ENCODE data around the gene ATP13A4. TPM values are rescaled to one million over a fixed set of nuclear protein-coding genes. Genes with fewer than 3 reads are reported as not detected.

ATP13A4 gene
- total RNA-seq, 1 donor from 2014 or later = 0.27 TPM

DNA sequence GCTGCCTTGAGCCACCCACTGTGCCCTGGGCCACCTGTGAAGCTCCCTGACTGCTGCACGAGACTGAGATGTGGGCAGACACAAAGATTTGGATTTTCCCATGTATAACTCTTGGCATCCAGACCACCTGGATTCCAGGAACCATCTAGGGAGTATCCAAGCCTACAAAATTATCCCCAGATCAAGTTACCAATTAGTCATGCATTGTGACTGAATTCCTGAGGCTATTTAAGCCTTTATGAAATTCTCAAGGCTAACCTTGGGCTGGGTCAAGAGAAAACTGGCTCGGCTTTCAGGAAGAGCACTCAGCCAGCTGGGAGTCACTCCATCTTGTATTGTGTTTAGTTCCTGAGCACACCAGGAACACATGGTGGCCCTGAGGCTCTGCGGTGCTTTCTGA lies 162.8 kb downstream of the ATP13A4 start:
- Mint-ChIP-seq H3K27me3 (ENCODE audit: unreplicated experiment) (no peaks in the 10 kb centered on the region), H3K36me3 (ENCODE audit: unreplicated experiment) (no peaks in the 10 kb centered on the region), H3K4me1 (ENCODE audit: unreplicated experiment) (no peaks in the 10 kb centered on the region), H3K9me3 (ENCODE audit: unreplicated experiment) (peaks cover 7% of the 10 kb centered on the region), H3K4me3 (ENCODE audit: unreplicated experiment) (no peak overlapping the region), H3K27ac (ENCODE audit: unreplicated experiment) (no peak overlapping the region)
- no peak for DNase-seq (ENCODE audit: extremely low spot score, unreplicated experiment)
- TF ChIP-seq, protein P1, sequence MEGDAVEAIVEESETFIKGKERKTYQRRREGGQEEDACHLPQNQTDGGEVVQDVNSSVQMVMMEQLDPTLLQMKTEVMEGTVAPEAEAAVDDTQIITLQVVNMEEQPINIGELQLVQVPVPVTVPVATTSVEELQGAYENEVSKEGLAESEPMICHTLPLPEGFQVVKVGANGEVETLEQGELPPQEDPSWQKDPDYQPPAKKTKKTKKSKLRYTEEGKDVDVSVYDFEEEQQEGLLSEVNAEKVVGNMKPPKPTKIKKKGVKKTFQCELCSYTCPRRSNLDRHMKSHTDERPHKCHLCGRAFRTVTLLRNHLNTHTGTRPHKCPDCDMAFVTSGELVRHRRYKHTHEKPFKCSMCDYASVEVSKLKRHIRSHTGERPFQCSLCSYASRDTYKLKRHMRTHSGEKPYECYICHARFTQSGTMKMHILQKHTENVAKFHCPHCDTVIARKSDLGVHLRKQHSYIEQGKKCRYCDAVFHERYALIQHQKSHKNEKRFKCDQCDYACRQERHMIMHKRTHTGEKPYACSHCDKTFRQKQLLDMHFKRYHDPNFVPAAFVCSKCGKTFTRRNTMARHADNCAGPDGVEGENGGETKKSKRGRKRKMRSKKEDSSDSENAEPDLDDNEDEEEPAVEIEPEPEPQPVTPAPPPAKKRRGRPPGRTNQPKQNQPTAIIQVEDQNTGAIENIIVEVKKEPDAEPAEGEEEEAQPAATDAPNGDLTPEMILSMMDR (IDR thresholded peaks at IDR 0.05) = no peak

DNA sequence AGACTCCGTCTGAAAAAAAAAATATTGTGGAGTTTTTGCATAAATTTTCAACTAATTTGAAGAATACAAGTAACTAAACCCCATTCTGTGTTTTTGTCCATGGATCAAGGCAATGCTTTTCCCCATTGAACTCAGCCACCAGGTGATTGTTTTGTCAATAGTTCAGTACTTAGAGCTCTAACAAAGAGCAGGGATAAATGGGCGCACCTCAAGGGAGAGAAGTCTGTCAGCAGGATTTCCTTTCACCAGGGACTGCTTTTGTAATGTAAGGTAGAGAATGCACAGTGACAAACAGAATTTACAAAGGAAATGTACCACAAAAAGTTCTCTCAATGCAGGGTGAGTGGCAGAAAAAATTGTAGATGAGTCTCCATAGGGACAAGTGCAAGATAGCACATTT lies 165.4 kb downstream of the ATP13A4 start:
- H3K27me3 Mint-ChIP-seq (ENCODE audit: unreplicated experiment) = no peaks in the 10 kb centered on the region
- no peak overlapping the region for H3K4me3 Mint-ChIP-seq (ENCODE audit: unreplicated experiment)
- H3K4me1 Mint-ChIP-seq (ENCODE audit: unreplicated experiment) = no peaks in the 10 kb centered on the region
- no peak overlapping the region for H3K27ac Mint-ChIP-seq (ENCODE audit: unreplicated experiment)
- no peaks in the 10 kb centered on the region for H3K36me3 Mint-ChIP-seq (ENCODE audit: unreplicated experiment)
- TF ChIP-seq, protein P1 (IDR thresholded peaks at IDR 0.05) = no peak
- H3K9me3 Mint-ChIP-seq (ENCODE audit: unreplicated experiment) = peaks cover 7% of the 10 kb centered on the region
- DNase-seq (ENCODE audit: extremely low spot score, unreplicated experiment) = no peak

DNA sequence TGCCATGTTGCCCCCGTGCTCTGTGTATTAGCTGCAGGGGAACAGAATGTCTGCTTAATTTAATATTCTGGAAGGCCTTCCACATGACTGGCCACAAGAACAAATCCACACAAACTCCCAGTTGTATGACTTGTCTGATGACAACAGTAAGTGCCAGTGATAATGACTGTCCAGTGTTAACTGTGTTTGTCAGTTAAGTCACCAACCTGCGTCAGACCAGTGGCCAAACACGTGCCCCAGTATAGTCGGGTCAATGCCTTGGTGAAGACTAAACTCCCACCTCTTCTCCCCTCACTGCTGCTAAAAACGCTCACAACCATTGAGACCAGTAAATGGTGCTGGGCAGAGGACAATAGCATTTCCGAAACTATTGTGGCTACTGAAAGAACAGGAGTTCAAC lies 166.3 kb downstream of the ATP13A4 start:
- no peak overlapping the region for H3K4me3 Mint-ChIP-seq (ENCODE audit: unreplicated experiment)
- H3K4me1 Mint-ChIP-seq (ENCODE audit: unreplicated experiment) = no peaks in the 10 kb centered on the region
- DNase-seq (ENCODE audit: extremely low spot score, unreplicated experiment) = peak; percentile 54

GRCh38 chr3:193387596-193387995 lies 167.1 kb downstream of the ATP13A4 start:
- no peaks in the 10 kb centered on the region for H3K36me3 Mint-ChIP-seq (ENCODE audit: unreplicated experiment)

More for the DNA sequence above, 166.3 kb downstream of the ATP13A4 start:
- Mint-ChIP-seq H3K27ac (ENCODE audit: unreplicated experiment) (no peak overlapping the region), H3K9me3 (ENCODE audit: unreplicated experiment) (peaks cover 5% of the 10 kb centered on the region), H3K36me3 (ENCODE audit: unreplicated experiment) (no peaks in the 10 kb centered on the region), H3K27me3 (ENCODE audit: unreplicated experiment) (no peaks in the 10 kb centered on the region)
- TF ChIP-seq, protein P1 (IDR thresholded peaks at IDR 0.05) = no peak

GRCh38 chr3:193378706-193379105 lies 176.0 kb downstream of the ATP13A4 start, which contains the start of gene ATP13A5:
Gene ATP13A5, minus strand, starts transcription at chr3:193378753. Its CDS starts 28 bp downstream, at chr3:193378725.
- Mint-ChIP-seq H3K4me1 (ENCODE audit: unreplicated experiment) (no peaks in the 10 kb centered on the region), H3K9me3 (ENCODE audit: unreplicated experiment) (no peaks in the 10 kb centered on the region), H3K27ac (ENCODE audit: unreplicated experiment) (no peak within 1 kb of the TSS), H3K27me3 (ENCODE audit: unreplicated experiment) (peaks cover 2% of the 10 kb centered on the region), H3K36me3 (ENCODE audit: unreplicated experiment) (no peaks in the 10 kb centered on the region), H3K4me3 (ENCODE audit: unreplicated experiment) (no peak within 1 kb of the TSS)
- DNase-seq (ENCODE audit: extremely low spot score, unreplicated experiment) = peak; percentile 6
- TF ChIP-seq, protein P1 (IDR thresholded peaks at IDR 0.05) = no peak

More at GRCh38 chr3:193387596-193387995, 167.1 kb downstream of the ATP13A4 start:
- H3K9me3 Mint-ChIP-seq (ENCODE audit: unreplicated experiment) = no peaks in the 10 kb centered on the region
- H3K27me3 Mint-ChIP-seq (ENCODE audit: unreplicated experiment) = no peaks in the 10 kb centered on the region
- TF ChIP-seq, protein P1 (IDR thresholded peaks at IDR 0.05) = no peak
- no peaks in the 10 kb centered on the region for H3K4me1 Mint-ChIP-seq (ENCODE audit: unreplicated experiment)
- H3K27ac Mint-ChIP-seq (ENCODE audit: unreplicated experiment) = no peak overlapping the region
- no peak for DNase-seq (ENCODE audit: extremely low spot score, unreplicated experiment)
- no peak overlapping the region for H3K4me3 Mint-ChIP-seq (ENCODE audit: unreplicated experiment)

Measured in osteocyte (in vitro differentiated cells).